ENCODE measurements around the gene SORCS2.

- TF ChIP-seq GATA2 (IDR thresholded peaks at IDR 0.05; ENCODE audit: low read depth, low read length) (no peak), GATA3 (IDR thresholded peaks at IDR 0.05; ENCODE audit: low read depth, low read length) (no peak)
Observed at GRCh38 chr4:7368296-7368695, 176.0 kb downstream of the SORCS2 start.

Measured in SH-SY5Y (cell line).